GM18873 (cell line): ENCODE results near the gene FXYD6.

Source experiments
- ATAC-seq: cut with Tn5 transposase; IDR thresholded peaks from one replicate; pipeline ENCODE4 v1.9.1; 2021; ENCODE audit warnings: mild to moderate bottlenecking, moderate library complexity, moderate number of reproducible peaks; ENCODE audit not compliant: unreplicated experiment, low FRiP score

The FXYD6 gene

DNA sequence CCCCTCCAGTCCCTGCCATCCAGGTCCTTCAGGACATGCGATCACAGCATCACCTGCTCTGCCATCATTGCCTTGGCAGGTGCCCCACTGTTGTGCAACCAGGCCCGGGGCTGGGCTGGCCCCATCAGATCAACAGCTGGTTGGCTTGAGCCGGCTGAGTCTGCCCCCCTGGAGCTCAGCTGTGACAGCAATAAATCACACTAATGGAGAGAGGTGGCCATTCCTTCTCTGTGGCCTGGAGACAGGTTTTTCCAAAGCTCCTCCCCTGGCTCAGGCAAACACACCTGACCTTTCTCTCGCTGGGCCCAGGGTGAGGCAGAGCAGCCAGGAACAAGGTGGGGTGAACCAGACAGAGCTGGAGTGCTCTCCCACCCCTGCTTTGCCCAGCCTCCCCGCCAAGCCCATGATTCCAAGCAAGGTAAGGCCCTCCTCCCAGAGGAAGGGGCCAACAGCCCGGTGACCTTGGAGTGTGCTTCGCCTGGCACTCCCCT is 43.0 kb downstream of the FXYD6 start:
- no peak for ATAC-seq

DNA sequence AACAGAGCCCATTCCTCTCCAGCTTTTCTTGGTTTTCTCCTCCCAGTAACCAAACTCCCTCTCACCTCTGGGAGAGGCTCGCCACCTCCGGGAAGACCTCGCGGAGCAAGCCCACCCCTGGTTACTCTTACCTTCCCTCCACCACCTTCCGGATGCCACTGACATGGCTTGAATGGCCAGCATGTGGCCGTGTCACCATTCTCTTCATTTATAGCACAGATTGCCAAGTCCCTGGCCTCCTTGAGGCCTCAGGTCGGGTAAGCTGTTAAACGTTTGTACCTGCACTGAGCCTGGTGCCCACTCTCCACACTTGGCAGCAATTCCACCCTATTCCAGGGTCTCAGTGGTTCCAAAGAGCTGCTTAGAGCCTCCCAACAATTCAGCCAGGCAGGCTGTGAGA is 43.9 kb downstream of the FXYD6 start:
- no peak for ATAC-seq

DNA sequence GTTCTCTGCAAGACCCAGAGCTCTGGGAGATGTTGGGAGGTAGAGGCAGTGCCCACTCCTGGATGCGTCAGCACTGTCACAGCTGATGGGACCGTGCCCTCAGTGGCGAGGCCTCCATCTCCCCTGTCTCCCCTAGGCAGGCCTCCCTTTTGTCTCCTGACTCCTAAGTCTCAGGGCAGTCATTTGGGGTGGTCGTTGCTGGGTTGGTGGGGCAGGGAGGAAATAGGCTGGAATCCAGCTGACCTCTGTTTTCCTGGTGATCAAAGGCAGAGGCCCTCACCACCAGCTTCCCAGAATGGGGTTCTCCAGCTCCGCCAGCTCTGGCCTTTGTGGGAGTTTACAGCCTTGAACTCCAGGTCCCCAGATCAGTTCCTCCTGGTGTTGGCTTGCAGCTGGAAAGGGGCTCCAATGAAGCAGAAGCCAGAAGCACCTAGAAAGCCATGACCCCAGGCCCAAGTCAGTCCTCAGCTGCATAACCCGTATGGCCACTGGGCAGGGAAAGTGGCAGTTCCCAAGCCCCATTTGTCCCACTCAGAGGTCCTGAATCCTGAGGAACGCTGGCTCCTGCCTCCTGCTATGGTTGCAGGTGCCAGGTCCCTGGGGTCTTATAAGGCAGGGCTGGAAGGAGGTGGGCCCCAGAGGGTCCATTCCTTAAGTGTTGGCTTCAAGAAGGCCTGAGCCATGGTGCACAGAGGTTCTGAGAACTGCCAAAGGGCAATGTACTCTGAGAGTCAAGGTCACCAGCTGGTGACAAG is 44.6 kb downstream of the FXYD6 start:
- ATAC-seq: no peak

- ATAC-seq: no peak
These were observed 45.6 kb downstream of the FXYD6 start for GRCh38 chr11:117830674-117831351.

GRCh38 chr11:117830072-117830471 is 46.4 kb downstream of the FXYD6 start:
- no peak for ATAC-seq

DNA sequence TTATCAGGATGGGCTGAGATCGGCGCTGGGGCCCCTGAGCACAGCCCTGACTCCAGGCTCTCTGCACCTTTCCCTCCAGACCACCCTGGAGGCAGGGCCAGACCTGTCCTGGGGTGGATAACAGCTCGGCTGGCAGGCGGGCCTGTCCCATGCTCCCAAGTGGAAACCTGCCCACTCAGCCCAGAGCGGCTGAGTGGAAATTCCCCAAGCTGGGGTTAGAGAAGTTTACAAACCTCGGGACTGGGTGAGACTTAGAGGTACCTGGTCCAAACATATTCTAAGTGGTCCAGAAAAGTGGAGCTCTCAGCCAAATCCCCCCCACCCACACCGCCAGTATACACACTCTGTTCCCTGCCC is 47.1 kb downstream of the FXYD6 start:
- no peak for ATAC-seq

DNA sequence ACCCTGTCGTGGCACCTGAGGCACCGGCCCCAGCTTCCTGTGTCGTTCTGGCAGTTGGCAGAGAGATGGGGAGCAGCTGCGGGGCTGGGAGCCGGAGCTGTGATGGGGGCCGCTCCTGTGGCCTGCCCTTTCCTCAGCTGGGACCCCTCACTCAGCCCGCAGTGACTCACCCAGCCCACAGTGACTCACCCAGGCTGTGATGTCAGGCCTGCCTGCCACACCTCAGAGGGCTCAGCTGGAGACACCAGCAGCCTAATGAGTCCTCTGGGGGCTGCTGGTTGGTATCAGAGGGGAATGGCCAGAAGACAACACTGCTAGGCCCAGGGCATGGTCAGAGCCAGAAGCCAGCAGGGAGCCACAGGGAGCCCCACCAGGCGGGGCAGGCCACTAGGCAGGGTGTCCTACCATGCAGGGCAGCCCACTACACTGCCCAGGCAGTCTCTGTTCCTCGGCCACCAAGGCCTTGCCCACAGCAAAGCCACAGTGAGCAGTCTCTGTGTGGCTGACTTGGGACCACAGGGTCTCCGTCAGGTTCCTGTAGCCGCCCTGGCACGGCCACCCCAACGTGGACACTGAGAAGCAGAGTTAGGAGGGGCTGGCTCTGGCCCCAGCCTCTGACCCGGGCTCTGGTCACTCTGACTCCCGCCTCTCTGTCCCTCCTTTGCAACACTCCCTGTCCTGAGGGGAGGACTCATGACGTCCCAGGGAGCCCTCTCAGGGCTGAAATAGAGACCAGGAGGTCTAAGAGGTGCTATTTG is 47.7 kb downstream of the FXYD6 start:
- ATAC-seq: no peak

DNA sequence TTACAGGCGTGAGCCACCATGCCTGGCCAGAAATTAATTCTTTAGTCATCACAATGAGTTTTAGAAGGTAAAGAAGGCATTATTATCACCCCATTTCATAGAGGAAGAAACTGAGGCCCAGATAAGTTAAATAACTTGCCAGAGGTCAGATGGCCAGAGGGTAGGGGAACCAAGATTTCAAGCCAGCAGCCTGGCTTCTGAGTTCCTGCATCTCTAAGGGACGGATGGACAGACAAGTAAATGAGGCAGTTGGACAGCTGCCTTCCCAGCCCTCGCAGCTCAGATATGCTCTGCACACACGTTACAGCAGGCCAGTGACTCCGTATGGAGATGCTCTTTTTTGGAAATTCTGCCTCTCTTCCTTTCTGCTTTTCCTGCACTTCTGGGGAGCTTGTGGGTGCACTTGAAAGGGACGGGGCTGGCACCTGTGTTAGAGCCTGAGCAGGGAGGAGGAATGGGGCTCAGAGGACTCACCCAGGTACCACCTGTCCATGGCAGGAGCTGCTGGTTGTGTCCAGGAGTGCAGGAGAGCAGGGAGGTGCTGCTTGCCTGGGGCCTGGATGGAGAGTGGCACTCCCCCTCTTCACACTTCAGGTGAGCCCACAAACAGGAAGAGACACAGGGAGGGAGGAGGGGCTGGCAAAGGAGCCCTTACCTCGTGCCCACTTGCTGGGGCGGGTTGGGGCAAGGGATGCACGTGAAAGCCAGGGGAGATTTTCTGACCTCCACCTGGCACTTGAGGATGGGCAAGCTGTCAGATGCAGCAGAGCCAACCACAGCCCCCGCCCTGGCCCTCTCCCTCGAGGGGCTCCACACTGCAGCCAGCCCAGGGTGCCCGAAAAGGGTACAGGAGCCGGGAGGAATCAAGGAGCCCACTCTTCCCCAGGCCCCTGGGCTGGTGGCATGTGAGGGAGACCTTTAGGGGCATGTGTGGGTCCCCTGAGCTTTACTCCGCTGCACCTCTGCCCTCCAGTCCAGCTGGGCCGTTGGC is 48.6 kb downstream of the FXYD6 start:
- no peak for ATAC-seq

DNA sequence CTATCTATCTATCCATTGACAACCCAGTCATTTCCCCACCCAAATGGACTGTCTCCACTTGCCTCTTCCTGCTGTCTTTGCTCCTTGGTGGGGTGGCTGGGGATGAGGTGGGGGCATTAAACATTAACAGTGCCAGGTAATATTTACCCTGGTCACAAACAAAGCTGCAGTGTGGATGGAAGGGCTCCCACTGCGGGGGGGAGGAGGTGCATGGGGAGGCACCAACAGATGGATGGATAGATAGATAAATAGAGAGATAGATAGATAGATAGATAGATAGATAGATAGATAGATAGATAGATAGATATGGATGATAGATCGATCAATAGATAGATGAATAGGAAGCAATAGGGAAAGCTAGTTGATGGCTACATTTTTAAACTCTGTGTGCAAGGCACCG is 49.6 kb downstream of the FXYD6 start:
- ATAC-seq: no peak

DNA sequence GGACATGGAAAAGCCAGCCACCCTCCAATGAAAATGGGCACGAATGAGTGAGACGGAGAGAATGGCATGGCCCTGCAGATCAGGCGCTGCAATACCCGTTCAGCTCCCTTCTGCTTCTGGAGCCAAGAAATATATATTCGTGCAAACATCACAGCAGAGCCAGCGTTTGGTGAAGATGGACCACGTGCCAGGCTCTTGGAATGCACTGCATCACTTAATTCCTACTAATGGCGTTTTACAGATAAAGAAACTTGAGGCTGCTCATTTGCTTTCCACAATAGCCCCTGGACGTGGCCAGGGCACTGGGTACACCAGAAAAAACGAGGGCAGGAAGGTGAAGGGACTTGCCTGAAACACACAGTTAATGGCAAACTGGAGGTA is 50.3 kb downstream of the FXYD6 start:
- no peak for ATAC-seq

GRCh38 chr11:117825538-117826189 is 50.8 kb downstream of the FXYD6 start:
- ATAC-seq: no peak

GRCh38 chr11:117824571-117825537 is 51.6 kb downstream of the FXYD6 start, which contains the start of gene FXYD2:
FXYD2 (minus strand) TSS chr11:117824744; CDS start chr11:117824678, 66 bp downstream.
- no peak for ATAC-seq

DNA sequence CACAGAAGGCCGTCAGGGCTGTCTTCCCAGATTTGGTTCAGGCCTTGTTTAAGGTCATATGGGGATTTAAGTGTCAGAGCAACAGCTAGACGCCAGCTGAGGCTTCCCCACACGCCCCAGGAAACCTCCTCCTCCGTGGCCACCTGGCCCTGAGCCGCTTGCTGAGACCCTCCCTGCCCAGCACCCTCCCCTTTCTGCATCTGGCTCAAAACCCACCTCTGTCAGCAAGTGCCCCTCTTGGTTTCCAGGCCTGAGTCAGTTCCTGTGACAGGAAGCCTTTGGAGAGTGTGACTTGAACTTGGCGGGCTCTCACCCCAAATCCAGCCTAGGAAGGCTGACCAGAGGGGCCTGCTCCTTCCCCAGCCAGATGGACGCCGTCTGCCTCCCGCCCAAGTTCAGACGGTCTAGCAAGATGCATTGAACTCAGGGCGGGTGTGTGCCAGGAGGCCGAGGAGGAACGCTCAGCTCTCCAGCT is 52.5 kb downstream of the FXYD6 start:
- no peak for ATAC-seq

DNA sequence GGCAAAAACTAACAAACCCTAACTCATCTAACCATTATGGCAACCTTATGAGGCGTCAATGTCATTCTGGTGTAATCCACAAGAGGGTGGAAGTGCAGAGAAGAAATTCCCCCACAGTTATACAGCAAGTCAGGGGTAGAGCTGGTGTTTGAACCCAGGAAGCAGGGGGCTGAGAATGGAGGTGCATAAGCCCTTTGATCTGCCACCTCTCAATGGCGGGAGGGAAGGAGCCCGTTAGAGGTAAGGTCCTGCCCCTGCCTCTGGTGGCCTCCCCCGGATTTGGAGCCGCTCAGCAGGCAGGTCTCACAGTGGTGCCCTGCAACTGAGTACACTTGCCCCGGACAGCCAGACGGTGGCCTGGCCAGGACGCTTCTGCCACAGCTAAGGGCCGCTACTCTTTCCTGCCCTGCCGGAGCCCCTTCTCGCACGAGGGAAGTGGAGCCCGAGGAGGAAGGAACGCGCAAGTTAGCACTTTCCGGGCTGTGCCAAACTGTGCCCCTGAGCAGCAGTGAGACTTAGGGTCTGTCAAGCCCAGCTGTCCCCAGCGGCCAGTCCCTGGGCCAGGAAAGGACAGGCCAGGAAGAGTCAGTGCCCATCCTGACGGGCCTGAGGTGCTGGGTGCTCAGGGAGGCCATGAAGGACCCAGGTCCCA is 53.0 kb downstream of the FXYD6 start:
- ATAC-seq: no peak

- no peak for ATAC-seq
These were observed 54.1 kb downstream of the FXYD6 start for GRCh38 chr11:117822074-117823033.

- ATAC-seq: no peak
These were observed 55.0 kb downstream of the FXYD6 start for GRCh38 chr11:117821431-117821830.

DNA sequence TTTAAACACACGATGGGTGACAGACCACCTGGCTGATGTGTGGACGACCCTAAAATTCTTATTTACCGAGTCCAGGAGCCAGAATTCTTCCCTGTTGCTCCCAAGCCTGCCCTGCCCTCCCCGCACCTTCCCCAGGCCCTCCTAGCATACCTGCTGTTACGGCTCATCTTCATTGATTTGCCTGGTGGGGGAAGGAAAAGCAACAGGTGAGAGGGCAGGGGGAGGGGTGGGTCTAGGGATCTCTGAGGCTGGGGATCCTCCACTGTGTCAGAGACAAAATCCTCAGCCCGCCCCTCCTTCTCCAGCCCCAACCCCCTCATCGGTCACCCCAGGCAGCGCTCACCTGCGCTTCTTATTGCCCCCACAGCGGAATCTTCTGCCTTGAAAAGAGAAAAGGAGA is 55.9 kb downstream of the FXYD6 start:
- no peak for ATAC-seq
